GM12875 (cell line): ENCODE data around the gene RNF215.
A peak's percentile ranks its signal among the peaks of the same experiment; 100 is the strongest.

Experiments
- H3K4me3 ChIP-seq: one replicate; pipeline ENCODE4 v1.5.1; 2011; ENCODE audit warnings: low read depth, low read length, control low read depth
- TF ChIP-seq, protein P1 (sequence below): IDR thresholded peaks from 2 replicates; pipeline ENCODE4 v1.5.1; 2011; ENCODE audit warnings: low read depth, mild to moderate bottlenecking, control low read depth, inconsistent platforms, low read length, moderate library complexity, borderline replicate concordance; ENCODE audit not compliant: insufficient read depth

RNF215 gene

DNA sequence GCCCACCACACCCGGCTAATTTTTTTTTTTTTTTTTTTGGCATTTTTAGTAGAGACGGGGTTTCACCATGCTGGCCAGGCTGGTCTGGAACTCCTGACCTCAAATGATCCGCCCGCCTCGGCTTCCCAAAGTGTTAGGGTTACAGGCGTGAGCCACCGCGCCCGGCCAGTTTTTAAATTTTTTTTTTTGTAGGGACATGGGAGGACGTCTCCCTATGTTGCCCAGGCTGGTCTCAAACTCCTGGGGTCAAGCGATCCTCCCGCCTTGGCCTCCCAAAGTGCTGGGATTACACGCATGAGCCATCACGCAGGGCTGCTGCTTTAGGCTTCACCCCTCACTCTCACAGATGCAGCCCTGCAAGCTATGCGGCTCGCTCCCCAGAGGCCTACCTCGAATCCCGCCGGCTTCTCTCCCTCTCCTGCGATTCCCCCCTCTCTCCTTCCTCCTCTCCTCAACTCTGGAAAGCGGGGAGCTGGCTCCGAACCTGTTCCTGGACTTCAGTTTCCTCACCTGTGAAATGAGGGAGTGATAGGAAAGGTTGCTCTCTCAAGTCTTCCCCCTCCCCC lies 29.5 kb downstream of the RNF215 start:
- no peak overlapping the region for H3K4me3 ChIP-seq

GRCh38 chr22:30357236-30357570 lies 30.0 kb downstream of the RNF215 start:
- TF ChIP-seq, protein P1, sequence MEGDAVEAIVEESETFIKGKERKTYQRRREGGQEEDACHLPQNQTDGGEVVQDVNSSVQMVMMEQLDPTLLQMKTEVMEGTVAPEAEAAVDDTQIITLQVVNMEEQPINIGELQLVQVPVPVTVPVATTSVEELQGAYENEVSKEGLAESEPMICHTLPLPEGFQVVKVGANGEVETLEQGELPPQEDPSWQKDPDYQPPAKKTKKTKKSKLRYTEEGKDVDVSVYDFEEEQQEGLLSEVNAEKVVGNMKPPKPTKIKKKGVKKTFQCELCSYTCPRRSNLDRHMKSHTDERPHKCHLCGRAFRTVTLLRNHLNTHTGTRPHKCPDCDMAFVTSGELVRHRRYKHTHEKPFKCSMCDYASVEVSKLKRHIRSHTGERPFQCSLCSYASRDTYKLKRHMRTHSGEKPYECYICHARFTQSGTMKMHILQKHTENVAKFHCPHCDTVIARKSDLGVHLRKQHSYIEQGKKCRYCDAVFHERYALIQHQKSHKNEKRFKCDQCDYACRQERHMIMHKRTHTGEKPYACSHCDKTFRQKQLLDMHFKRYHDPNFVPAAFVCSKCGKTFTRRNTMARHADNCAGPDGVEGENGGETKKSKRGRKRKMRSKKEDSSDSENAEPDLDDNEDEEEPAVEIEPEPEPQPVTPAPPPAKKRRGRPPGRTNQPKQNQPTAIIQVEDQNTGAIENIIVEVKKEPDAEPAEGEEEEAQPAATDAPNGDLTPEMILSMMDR, result no peak
- peak overlapping the region; percentile 82 for H3K4me3 ChIP-seq

More for the DNA sequence above, 29.5 kb downstream of the RNF215 start:
- TF ChIP-seq, protein P1, result no peak

- H3K4me3 ChIP-seq, result peak within 1 kb of the TSS; percentile 82
- TF ChIP-seq, protein P1, result no peak
These were observed 30.6 kb downstream of the RNF215 start, which contains the start of the genes CCDC157 and SF3A1 for GRCh38 chr22:30356449-30357235. Gene CCDC157, plus strand, starts transcription at chr22:30357007. Its CDS starts 8,994 bp downstream, at chr22:30366001. Gene SF3A1, minus strand, starts transcription at chr22:30356894. Its CDS starts 102 bp downstream, at chr22:30356792.

- TF ChIP-seq, protein P1, result no peak
- H3K4me3 ChIP-seq, result no peak overlapping the region
These were observed 32.6 kb downstream of the RNF215 start for GRCh38 chr22:30354644-30355043.

DNA sequence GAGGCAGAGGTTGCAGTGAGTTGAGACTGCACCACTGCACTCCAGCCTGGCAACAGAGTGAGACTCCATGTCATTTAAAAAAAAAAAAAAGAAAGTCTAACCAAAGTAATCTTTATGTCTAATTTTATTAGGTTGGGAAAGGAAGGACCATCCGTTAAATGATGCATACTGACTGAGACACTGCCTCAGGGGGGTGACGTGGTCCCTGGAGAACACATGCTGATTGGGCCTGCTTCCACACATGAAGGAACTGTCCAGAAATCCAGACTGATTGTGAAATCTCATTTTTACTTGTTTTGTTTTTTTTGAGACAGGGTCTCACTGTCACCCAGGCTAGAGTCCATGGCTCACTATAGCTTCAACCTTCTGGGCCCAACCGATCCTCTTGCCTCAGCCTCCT lies 36.0 kb downstream of the RNF215 start:
- TF ChIP-seq, protein P1, result no peak
- H3K4me3 ChIP-seq, result no peak overlapping the region

DNA sequence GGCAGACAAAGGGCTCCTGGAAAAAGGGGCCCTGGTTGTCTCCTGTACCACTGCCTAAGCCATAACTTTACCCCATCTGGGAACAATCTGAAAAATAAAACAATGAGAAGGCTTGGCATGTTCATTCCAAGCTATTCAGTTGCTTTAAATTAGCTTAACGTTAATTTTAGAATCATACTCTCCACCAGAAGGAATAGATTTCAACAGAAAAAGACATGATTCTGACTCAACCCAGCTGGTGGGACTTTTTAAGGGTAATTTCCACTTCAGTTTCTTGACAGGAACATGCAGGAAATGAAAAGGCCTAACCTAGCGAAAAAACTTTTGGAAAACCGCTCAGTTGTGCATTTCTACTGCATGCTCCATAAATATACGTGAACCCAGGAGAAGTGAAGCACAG lies 38.4 kb downstream of the RNF215 start:
- no peak overlapping the region for H3K4me3 ChIP-seq
- TF ChIP-seq, protein P1, result no peak

DNA sequence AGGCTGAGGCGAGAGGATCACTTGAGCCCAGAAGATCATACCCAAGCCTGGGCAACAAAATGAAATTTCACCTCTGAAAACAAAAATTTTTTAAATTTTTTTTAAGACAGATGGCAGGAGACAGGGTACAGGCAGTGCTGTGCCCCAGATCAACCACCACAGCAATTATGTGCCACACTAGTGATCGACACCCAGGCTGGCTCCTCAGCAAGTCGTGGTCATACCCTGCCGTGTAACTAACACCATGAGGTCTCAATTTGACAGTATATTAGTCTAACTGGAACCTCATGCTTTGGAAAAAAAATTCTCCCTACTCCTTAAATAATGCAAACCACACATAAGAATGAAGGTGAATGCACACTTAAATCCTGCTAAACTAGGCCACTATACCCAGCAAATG lies 38.8 kb downstream of the RNF215 start:
- no peak overlapping the region for H3K4me3 ChIP-seq
- TF ChIP-seq, protein P1, result no peak
